ENCODE measurements around the gene KRT83.
"Not testable (repeated sequence)": the region's sequence is repeated elsewhere in the genome, so short reads cannot be mapped to it uniquely, and the experiment has no call there.

KRT83 gene

DNA sequence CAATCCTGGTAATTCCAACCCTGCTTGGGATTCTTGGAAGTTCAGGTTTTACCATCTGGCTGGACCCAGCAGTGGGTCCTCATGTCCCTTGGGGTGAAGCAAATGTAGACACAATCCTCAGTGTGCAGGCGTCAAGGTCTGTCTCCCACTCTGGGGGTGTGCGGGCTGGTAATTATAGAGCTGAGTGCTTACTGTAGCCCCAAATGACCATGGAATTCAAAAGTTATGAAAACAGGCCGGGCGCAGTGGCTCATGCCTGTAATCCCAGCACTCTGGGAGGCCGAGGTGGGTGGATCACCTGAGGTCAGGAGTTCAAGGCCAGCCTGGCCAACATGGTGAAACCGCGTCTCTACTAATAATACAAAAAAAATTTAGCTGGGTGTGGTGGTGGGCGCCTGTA lies 23.8 kb upstream of the KRT83 start:
- H3K4me1 ChIP-seq (ENCODE audit: control insufficient read depth, insufficient read depth, low read length); H3K4me3 ChIP-seq (ENCODE audit: insufficient read depth, low read depth, low read length); H3K36me3 ChIP-seq (ENCODE audit: control insufficient read depth, insufficient read depth, low read length); H3K9me3 ChIP-seq (ENCODE audit: control insufficient read depth, low read length); H3K27ac ChIP-seq (ENCODE audit: insufficient read depth, low read depth, low read length, poor library complexity, severe bottlenecking); H3K27me3 ChIP-seq (ENCODE audit: control insufficient read depth, insufficient read depth, low read length, poor library complexity, severe bottlenecking): not testable (repeated sequence)
- WGBS, 2 experiments, result 94 to 96% methylated on average over 5 to 8 of the region's 8 CpGs

DNA sequence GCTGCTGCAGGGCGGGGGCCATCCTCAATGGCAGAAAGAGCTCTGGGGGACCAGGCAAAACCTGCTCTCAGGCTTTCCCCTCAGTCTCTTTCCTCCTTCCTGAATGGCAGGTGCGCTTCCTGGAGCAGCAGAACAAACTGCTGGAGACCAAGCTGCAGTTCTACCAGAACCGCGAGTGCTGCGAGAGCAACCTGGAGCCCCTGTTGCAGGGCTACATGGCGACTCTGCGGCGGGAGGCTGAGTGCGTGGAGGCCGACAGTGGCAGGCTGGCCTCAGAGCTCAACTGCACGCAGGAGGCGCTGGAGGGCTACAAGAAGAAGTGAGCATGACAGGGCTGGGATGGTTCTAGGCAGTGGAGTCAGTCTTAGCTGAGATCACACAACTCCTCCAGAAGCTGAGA lies 22.9 kb upstream of the KRT83 start:
- Histone ChIP-seq H3K27ac (ENCODE audit: insufficient read depth, low read depth, low read length, poor library complexity, severe bottlenecking) (no peak overlapping the region), H3K9me3 (ENCODE audit: control insufficient read depth, low read length) (no peaks in the 10 kb centered on the region), H3K4me1 (ENCODE audit: control insufficient read depth, insufficient read depth, low read length) (no peaks in the 10 kb centered on the region), H3K4me3 (ENCODE audit: insufficient read depth, low read depth, low read length) (no peak overlapping the region), H3K36me3 (ENCODE audit: control insufficient read depth, insufficient read depth, low read length) (no peaks in the 10 kb centered on the region), H3K27me3 (ENCODE audit: control insufficient read depth, insufficient read depth, low read length, poor library complexity, severe bottlenecking) (no peaks in the 10 kb centered on the region)
- 94 to 95% methylated on average over 12 of the region's 12 CpGs for WGBS, 2 experiments

DNA sequence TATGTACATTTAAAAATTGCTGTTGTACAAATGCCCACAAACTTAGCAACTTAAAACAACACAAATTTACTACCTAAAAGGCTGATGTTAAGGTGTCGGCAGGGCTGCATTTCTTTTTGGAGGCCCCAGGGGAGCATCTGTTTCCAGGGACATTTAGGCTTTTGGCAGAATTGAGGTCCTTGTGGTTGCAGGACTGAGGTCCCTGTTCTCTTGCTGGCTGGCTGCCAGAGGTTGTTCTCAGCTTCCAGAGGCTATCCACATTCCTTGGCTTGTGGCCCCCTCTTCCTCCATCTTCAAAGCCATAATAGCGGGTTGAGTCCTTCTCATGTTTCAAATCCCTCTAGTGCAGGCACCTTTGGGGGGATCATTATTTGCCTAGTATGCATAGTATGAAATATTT lies 22.4 kb upstream of the KRT83 start:
- WGBS, 2 experiments, result 82 to 99% methylated on average over 2 of the region's 2 CpGs
- H3K27ac ChIP-seq (ENCODE audit: insufficient read depth, low read depth, low read length, poor library complexity, severe bottlenecking), result no peak overlapping the region
- H3K4me1 ChIP-seq (ENCODE audit: control insufficient read depth, insufficient read depth, low read length), result no peaks in the 10 kb centered on the region
- H3K27me3 ChIP-seq (ENCODE audit: control insufficient read depth, insufficient read depth, low read length, poor library complexity, severe bottlenecking), result no peaks in the 10 kb centered on the region
- no peak overlapping the region for H3K4me3 ChIP-seq (ENCODE audit: insufficient read depth, low read depth, low read length)
- no peaks in the 10 kb centered on the region for H3K36me3 ChIP-seq (ENCODE audit: control insufficient read depth, insufficient read depth, low read length)
- H3K9me3 ChIP-seq (ENCODE audit: control insufficient read depth, low read length), result no peaks in the 10 kb centered on the region

DNA sequence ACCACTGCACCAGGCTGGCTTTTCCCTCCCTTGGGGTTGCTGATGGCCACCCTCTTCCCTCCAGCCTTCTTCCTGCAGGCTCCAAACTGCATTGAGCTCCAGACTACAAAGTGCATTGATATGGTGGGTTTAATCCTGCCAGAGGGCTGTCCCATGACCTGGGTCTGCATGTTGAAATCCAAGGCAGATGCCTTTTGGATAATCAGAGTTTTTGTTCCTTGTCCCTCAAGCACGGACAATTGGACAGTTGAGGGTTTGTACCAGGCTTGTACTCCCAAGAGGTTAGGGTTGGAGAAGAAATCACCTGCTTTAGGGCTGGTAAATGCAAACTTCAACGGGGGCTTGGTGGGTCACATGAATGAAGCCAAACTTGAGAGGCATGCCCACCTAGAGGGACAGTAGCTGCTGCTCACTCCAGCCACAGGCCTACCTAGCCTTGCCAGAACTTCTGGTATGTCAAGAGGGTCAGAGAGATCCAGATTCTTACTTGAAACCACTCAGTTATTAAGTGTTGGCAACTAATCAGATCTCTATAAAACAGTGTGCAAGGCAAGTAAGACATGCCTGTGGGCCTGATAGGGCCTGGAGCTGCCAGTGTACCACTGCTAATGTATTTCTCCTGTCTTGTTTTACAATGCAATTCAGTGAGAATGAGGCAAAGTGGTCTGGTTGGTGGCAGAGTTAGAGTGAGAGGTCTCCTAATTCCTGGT lies 21.7 kb upstream of the KRT83 start:
- WGBS, 2 experiments, result 86 to 96% methylated on average over 2 of the region's 2 CpGs
- H3K27ac ChIP-seq (ENCODE audit: insufficient read depth, low read depth, low read length, poor library complexity, severe bottlenecking), result no peak overlapping the region
- H3K36me3 ChIP-seq (ENCODE audit: control insufficient read depth, insufficient read depth, low read length), result no peaks in the 10 kb centered on the region
- H3K4me3 ChIP-seq (ENCODE audit: insufficient read depth, low read depth, low read length), result no peak overlapping the region
- H3K9me3 ChIP-seq (ENCODE audit: control insufficient read depth, low read length), result no peaks in the 10 kb centered on the region
- H3K27me3 ChIP-seq (ENCODE audit: control insufficient read depth, insufficient read depth, low read length, poor library complexity, severe bottlenecking), result no peaks in the 10 kb centered on the region
- H3K4me1 ChIP-seq (ENCODE audit: control insufficient read depth, insufficient read depth, low read length), result no peaks in the 10 kb centered on the region

DNA sequence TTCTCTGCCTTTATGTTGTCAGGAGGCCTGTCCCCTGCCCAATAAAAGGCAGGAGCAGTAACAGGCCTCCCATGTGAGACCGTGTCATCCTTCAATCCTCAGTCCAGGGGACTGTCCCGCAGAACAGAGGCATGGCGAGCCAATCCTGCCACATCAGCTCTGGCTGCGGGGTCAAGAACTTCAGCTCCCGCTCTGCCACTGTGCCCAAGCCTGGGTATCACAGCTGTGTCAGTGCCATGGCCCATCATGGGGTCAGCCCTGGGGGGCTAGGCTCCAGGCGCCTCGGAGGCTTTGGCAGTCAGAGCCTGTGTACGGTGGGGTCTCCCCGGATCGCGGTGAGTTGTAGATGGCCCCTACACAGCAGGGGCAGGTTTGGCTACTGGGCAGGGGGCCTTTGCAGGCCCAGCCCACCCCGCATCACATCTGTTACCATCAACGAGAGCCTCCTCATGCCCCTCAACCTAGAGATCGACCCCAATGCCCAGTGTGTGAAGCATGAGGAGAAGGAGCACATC lies 19.9 kb upstream of the KRT83 start:
- no peaks in the 10 kb centered on the region for H3K36me3 ChIP-seq (ENCODE audit: control insufficient read depth, insufficient read depth, low read length)
- no peaks in the 10 kb centered on the region for H3K4me1 ChIP-seq (ENCODE audit: control insufficient read depth, insufficient read depth, low read length)
- no peak overlapping the region for H3K4me3 ChIP-seq (ENCODE audit: insufficient read depth, low read depth, low read length)
- H3K9me3 ChIP-seq (ENCODE audit: control insufficient read depth, low read length), result no peaks in the 10 kb centered on the region
- H3K27me3 ChIP-seq (ENCODE audit: control insufficient read depth, insufficient read depth, low read length, poor library complexity, severe bottlenecking), result no peaks in the 10 kb centered on the region
- 95 to 96% methylated on average over 14 of the region's 14 CpGs for WGBS, 2 experiments
- no peak overlapping the region for H3K27ac ChIP-seq (ENCODE audit: insufficient read depth, low read depth, low read length, poor library complexity, severe bottlenecking)

DNA sequence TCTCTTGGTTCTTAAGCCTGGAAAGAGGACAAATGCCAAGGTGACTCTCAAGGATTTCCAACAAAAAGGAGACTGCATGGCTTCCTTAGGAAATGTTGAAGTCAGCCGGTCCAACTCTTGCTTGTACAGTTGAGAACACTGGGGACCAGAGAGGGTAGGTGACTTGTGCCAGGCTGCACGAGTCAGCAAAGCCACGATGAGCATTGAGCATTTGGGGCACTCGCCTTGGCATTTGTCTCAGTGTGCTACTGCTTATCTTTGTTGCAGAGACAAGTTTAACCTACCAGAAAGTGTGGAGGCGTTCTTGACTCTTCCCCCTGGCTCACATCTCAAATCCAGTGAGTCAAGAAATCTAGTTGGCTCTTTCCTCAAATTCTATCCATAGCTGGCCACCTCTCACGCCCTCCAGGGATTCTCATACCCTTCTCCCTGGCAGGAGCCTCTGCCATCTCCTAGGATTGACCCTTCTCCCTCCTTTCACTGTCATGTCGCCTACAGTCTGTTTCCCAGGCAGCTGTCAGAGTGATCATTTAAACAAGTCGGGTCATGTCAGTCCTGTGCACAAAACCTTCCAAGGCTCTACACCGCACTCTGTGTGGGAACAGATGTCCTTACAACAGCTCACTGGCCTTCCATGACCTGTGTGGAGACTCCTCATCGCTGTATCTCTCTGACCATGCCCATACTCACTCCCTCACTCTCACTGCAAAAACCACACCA lies 17.2 kb upstream of the KRT83 start:
- Histone ChIP-seq H3K27ac (ENCODE audit: insufficient read depth, low read depth, low read length, poor library complexity, severe bottlenecking) (no peak overlapping the region), H3K9me3 (ENCODE audit: control insufficient read depth, low read length) (no peaks in the 10 kb centered on the region), H3K36me3 (ENCODE audit: control insufficient read depth, insufficient read depth, low read length) (no peaks in the 10 kb centered on the region), H3K4me3 (ENCODE audit: insufficient read depth, low read depth, low read length) (no peak overlapping the region), H3K27me3 (ENCODE audit: control insufficient read depth, insufficient read depth, low read length, poor library complexity, severe bottlenecking) (no peaks in the 10 kb centered on the region), H3K4me1 (ENCODE audit: control insufficient read depth, insufficient read depth, low read length) (no peaks in the 10 kb centered on the region)
- 91 to 92% methylated on average over 10 of the region's 10 CpGs for WGBS, 2 experiments

DNA sequence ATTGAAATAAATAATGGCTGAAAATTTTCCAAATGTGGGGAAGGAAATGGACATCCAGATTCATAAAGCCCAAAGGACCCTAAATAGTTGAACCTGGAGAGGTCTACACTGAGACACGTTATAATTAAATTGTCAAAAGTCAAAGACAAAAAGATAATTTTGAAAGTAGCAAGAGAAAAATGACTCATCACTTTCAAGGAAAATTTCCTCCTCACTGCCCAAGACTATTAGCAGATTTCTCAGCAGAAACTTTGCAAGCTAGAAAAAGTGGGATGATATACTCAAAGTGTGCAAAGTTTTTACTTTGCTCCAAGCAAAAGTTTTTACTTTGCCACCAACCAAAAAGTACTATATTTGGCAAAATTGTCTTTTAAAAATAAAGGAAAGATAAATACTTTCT lies 15.9 kb upstream of the KRT83 start:
- Histone ChIP-seq H3K4me3 (ENCODE audit: insufficient read depth, low read depth, low read length) (no peak overlapping the region), H3K27me3 (ENCODE audit: control insufficient read depth, insufficient read depth, low read length, poor library complexity, severe bottlenecking) (no peaks in the 10 kb centered on the region), H3K27ac (ENCODE audit: insufficient read depth, low read depth, low read length, poor library complexity, severe bottlenecking) (no peak overlapping the region), H3K36me3 (ENCODE audit: control insufficient read depth, insufficient read depth, low read length) (no peaks in the 10 kb centered on the region), H3K4me1 (ENCODE audit: control insufficient read depth, insufficient read depth, low read length) (no peaks in the 10 kb centered on the region), H3K9me3 (ENCODE audit: control insufficient read depth, low read length) (no peaks in the 10 kb centered on the region)
- 85 to 100% methylated on average over 1 of the region's 1 CpG for WGBS, 2 experiments

DNA sequence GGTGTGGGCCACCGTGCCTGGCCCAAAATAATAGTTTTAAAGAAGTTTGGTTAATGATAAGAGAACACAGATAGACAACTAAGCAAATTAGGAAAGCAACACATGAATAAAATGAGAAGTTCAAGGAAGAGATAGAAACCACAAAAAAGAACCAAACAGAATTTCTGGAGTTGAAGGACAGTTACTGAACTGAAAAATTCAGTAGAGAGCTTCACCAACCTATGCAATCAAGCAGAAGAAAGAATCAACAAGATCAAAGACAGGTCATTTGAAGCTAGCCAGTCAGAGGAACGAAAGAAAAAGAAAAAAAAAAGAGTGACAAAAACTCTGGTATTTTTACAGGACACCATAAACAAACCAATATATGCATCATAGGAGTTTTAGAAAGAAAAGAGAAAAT lies 15.4 kb upstream of the KRT83 start:
- Histone ChIP-seq H3K4me1 (ENCODE audit: control insufficient read depth, insufficient read depth, low read length) (no peaks in the 10 kb centered on the region), H3K27ac (ENCODE audit: insufficient read depth, low read depth, low read length, poor library complexity, severe bottlenecking) (no peak overlapping the region), H3K9me3 (ENCODE audit: control insufficient read depth, low read length) (no peaks in the 10 kb centered on the region), H3K27me3 (ENCODE audit: control insufficient read depth, insufficient read depth, low read length, poor library complexity, severe bottlenecking) (no peaks in the 10 kb centered on the region), H3K36me3 (ENCODE audit: control insufficient read depth, insufficient read depth, low read length) (no peaks in the 10 kb centered on the region), H3K4me3 (ENCODE audit: insufficient read depth, low read depth, low read length) (no peak overlapping the region)
- WGBS, 2 experiments, result 93 to 94% methylated on average over 2 of the region's 2 CpGs

DNA sequence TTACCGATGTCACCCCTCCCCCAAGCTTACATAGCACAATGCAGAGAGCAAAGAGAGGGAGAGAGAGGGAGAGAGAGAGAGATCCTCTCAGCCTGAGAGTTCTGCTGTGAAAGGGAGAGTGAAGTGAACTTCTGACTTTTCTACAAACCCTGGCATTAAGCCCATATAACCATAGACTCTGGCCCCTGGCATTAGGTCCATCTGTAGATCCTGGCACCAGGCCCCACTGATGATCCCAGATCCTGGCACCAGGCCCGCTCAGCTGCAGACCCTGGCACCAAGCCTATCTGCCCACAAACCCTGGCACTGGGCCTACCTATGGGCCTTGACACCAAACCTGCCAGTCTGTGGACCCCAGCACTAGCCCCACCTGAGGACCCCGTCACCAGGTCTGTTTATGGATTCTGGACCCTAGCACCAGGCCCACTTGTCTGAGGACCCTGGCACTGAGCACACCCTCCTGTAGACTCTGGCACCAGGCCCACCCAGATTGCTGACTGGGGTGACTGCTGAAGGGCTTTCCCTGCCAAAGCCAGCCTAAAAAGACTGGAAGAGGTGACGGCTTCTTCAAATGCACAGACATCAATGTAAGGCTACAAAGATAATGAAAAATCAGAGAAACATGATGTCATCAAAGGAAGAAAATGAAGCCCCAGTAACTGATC lies 14.5 kb upstream of the KRT83 start:
- Histone ChIP-seq H3K4me1 (ENCODE audit: control insufficient read depth, insufficient read depth, low read length) (no peaks in the 10 kb centered on the region), H3K36me3 (ENCODE audit: control insufficient read depth, insufficient read depth, low read length) (no peaks in the 10 kb centered on the region), H3K27ac (ENCODE audit: insufficient read depth, low read depth, low read length, poor library complexity, severe bottlenecking) (no peak overlapping the region), H3K27me3 (ENCODE audit: control insufficient read depth, insufficient read depth, low read length, poor library complexity, severe bottlenecking) (no peaks in the 10 kb centered on the region), H3K4me3 (ENCODE audit: insufficient read depth, low read depth, low read length) (no peak overlapping the region), H3K9me3 (ENCODE audit: control insufficient read depth, low read length) (no peaks in the 10 kb centered on the region)
- WGBS, 2 experiments, result 83 to 98% methylated on average over 3 to 4 of the region's 4 CpGs

DNA sequence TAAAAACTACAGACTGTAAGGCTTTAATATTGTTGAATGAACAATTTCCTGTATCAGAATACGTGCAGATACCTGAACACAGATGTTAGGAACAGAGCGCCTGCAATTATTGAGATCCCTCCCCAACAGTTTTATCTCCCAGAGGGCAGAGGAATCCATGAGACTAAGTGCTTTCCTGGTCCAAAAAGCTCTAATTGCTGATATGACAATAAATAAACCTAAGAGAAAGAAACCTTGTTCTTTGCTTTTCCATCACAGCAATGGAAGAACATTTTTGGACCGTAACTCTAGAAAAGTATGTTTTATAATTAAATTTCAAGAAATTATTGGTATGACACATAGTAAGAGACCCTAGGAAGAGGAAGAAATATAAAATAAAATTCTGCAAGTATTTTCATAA lies 13.0 kb upstream of the KRT83 start:
- Histone ChIP-seq H3K27me3 (ENCODE audit: control insufficient read depth, insufficient read depth, low read length, poor library complexity, severe bottlenecking) (no peaks in the 10 kb centered on the region), H3K27ac (ENCODE audit: insufficient read depth, low read depth, low read length, poor library complexity, severe bottlenecking) (no peak overlapping the region), H3K4me1 (ENCODE audit: control insufficient read depth, insufficient read depth, low read length) (no peaks in the 10 kb centered on the region), H3K36me3 (ENCODE audit: control insufficient read depth, insufficient read depth, low read length) (no peaks in the 10 kb centered on the region), H3K4me3 (ENCODE audit: insufficient read depth, low read depth, low read length) (no peak overlapping the region), H3K9me3 (ENCODE audit: control insufficient read depth, low read length) (no peaks in the 10 kb centered on the region)
- 96 to 97% methylated on average over 2 to 3 of the region's 3 CpGs for WGBS, 2 experiments
